GM18907 (cell line): ENCODE results near the gene MYBBP1A.

Experiments used
- ATAC-seq: cut with Tn5 transposase; IDR thresholded peaks from one replicate; pipeline ENCODE4 v1.9.1; 2021; ENCODE audit warnings: mild to moderate bottlenecking, moderate library complexity; ENCODE audit not compliant: unreplicated experiment

MYBBP1A gene

GRCh38 chr17:4507361-4508111 is 47.6 kb downstream of the MYBBP1A start:
- ATAC-seq, result no peak

- ATAC-seq, result no peak
Observed at GRCh38 chr17:4506892-4507291, 48.3 kb downstream of the MYBBP1A start.

- no peak for ATAC-seq
Observed at GRCh38 chr17:4506175-4506813, 48.9 kb downstream of the MYBBP1A start.

GRCh38 chr17:4505187-4505586 is 50.0 kb downstream of the MYBBP1A start:
- no peak for ATAC-seq

GRCh38 chr17:4504188-4504587 is 51.0 kb downstream of the MYBBP1A start:
- no peak for ATAC-seq

DNA sequence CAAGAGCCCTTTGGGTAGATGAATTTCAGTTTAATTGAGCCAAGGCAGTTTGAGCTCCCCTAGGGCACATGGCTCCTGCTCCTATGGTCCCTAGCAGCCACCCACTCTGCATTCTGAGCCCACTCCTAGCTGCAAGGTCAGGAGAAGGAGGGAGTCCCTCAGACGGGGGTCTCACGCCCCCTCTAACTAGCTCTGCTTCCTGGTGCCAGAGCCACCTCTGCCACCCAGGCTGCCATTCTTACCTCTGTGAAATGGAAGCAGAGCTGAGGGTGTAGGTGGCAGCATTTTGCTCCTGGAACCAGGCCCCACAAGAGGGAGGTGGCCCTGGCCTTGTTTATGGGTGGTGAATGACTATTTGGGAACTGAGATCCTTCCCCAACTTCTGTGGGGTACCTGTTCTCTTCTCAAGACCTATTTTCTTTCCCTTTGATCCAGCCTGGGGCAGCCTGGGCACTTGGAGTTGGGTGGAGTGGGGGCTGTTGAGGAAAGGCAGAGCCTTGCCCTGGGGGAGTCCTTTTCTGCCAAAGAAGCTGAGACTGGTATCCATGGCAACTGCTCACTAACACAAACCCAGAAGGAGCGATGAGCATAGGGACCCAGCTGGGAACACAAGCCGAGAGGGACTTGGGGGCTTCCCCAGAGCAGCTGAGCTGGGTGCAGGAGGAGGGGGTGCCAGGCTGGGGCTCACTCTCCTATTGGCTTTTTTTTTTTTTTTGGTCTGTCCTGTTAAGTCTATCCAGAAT is 51.7 kb downstream of the MYBBP1A start:
- ATAC-seq, result no peak

- ATAC-seq, result no peak
Observed at GRCh38 chr17:4502466-4503154, 52.6 kb downstream of the MYBBP1A start.

GRCh38 chr17:4501295-4501949 is 53.8 kb downstream of the MYBBP1A start:
- ATAC-seq, result no peak

DNA sequence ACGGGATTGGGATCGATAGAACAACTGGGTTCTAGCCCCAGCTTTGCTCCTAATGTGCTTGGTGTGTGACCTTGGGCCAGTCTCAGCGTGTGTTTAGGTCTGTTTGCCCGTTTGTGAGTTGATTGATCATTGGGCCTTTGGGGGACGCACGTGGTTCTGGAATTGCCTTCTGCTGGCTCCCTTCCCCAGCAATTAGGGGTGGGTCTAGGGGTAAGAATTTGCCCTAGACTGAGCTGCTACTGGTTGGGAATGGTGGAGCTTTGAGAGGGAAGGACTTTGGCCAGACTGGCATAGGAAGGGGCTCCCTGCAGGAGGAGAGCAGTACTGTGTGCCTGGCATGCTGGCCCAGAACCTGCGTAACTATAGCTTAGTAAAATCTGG is 55.0 kb downstream of the MYBBP1A start:
- no peak for ATAC-seq

GRCh38 chr17:4499431-4500190 is 55.6 kb downstream of the MYBBP1A start:
- no peak for ATAC-seq

DNA sequence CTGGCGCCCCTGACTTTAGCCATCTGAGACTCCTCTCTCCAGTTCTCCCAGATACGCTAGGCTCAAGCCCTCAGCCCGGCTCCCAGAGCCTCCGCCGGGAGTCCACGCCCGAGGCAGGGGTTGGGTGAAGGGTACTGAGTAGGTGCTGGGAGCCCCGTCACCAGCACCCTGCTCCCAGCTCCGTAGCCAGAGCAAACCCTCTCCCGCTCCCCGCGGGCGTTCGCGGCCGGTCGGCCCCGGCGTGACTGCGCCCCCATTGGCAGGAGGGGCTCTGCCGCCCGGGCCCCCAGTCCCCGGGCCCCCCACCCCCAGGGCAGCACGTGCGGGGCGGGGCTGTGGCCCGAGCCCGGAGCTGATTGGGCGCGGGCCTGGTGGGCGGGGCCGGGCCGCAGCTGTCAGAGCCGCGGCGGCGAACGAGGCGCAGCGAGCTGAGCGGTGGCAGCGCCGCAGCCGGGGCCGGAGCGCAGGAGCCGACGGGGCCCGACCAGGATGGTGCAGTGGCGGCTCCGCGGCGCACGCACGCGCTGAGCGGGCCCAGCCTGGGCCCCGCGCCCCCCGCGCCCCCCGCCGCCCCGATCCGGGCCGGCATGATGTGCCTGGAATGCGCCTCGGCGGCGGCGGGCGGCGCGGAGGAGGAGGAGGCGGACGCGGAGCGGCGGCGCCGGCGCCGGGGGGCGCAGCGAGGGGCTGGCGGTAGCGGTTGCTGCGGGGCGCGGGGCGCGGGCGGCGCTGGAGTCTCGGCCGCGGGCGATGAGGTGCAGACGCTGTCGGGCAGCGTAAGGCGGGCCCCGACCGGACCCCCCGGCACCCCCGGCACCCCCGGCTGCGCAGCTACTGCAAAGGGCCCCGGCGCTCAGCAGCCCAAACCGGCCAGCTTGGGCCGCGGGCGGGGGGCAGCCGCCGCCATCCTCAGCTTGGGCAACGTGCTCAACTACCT is 56.5 kb downstream of the MYBBP1A start, which contains the start of gene SPNS2:
Gene SPNS2, plus strand, starts transcription at position 421 of the 937 bp plus-strand sequence. Its CDS starts 167 bp downstream, at position 588.
- ATAC-seq, result peak; percentile 61

- ATAC-seq, result no peak
Observed at GRCh38 chr17:4497101-4497824, 57.9 kb downstream of the MYBBP1A start.

DNA sequence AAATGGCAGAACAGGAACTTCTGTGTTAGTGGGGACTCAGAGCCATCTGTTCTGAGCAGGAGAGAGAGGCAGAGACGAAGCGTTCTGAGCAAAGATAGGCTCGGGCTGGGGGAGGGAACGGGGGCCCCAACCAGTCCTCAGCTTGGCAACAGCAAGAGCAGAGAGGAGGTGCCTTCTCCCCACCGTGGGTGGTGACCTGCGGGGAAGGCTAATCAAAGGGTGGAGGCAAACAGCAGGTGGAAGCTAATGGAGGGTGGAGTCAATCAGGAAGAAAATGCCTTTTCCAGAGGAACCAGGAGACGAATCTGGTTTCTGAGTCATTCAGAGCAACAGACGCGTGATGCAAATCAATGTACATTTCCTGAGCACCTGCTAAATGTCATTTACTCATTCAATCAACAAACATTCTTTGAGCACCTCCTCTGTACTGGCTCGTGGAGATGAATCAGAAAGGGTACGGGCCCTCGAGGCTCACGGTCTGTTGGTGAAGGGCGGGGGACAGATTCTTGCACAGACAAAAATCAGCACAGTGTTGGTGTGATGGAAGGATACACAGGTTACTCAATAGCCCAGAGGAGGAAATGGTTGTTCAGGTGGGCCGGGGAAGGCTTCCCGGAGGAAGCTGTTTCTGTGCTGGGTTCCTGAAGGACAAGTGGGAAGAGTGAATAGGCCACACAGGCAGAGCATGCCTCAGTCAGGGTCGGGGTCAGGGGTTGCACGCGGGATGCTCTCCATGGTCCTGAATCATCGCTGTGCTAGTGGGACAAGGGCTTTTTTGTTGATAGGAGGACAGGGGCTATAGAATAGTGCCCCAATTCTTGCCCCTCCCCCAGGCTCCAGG is 62.2 kb downstream of the MYBBP1A start:
- no peak for ATAC-seq

DNA sequence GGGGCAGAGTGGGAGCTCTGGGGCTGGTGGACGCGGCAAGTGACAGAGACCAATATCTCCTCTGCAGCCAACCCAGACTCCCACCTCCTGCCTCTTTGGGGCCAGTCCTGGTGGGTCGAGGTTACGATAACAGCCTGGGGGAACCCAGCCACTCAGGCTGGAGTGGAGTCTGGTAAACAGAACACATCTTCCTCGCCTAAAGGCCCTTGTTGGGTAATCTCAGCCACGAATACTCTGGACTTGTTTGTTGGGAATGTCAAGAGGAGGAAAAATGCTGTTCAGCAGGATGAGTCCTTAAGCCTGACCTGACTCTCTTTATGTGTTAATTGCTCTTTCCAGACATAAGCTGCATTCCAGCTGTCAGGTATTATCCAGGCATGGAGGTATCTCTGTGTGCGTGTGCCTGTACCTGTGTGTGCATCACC is 64.5 kb downstream of the MYBBP1A start:
- ATAC-seq, result no peak

DNA sequence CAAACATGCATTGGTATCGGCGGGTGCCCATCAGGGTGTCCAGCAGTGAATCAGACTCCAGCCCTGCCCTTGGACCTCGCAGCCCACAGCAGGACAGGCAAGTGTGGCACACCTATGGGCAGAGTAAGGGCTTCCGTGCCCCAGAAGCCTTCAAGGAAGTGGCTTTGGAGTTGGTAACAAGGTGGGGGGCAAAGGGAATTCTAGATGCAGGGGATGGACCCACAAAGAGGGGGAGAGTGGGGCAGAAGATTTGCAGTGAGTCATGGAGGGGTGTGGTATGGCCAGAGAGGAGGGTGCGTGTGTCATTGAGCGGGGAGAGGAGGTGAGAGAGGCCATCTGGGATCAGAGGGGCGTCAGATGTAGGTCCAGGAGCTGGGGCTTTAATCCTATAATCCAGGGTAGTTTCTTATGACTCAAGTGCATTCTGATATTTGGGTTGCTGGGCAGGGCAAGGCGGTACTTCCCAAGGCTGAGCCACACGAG is 65.0 kb downstream of the MYBBP1A start:
- no peak for ATAC-seq

DNA sequence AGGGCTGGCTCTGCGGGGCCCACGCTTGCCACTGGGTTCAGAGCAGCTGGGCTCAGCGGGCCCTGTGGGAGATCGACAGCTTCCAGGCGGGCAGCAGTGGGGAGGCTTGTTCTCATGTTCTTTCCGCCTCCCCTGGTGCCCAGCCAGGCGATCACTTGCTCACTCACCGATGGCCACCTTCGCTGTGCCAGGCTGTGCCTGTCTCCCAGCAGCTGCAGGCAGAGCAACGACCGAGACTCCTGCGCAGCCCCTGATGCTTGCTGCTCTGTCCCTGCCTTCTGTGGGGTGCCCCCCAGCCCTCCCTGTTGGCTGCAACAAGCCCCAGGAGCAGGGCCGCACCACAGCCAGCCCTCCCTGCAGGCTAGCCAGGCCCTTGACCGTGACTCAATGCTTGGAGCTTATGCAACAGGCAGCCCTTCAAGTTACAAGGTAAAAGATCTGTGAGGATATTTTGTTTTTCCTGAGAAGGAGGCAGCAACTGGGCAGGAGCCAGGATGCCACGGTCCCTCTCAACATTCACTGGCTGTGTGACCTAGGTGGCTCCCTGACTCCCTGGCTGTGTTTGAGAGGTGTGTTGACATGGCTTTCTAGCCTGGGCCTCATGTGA is 66.1 kb downstream of the MYBBP1A start:
- ATAC-seq, result no peak
